Stimulated activated CD8-positive, alpha-beta memory T cell treated with anti-CD3 and anti-CD28 coated beads, Interleukin-2, amount 100 ng/mL, for 1 hour (primary cell): ENCODE data around the gene ABHD1.
A peak's percentile ranks its signal among the peaks of the same experiment; 100 is the strongest.
"Not testable (repeated sequence)": the region's sequence is repeated elsewhere in the genome, so short reads cannot be mapped to it uniquely, and the experiment has no call there.

Experiments
- DNase-seq, 2 donors: peaks; one replicate each; pipeline ENCODE4 v3.0.0-alpha.2; 2020; ENCODE audit warnings: low read depth in 2 of 2

ABHD1 gene

GRCh38 chr2:27109083-27109482 lies 14.5 kb upstream of the ABHD1 start:
- DNase-seq: no peak

GRCh38 chr2:27110603-27111352 lies 12.8 kb upstream of the ABHD1 start:
- not testable (repeated sequence) for DNase-seq

- not testable (repeated sequence) for DNase-seq
These were observed 12.1 kb upstream of the ABHD1 start for GRCh38 chr2:27111392-27112078.

GRCh38 chr2:27115519-27115918 lies 8.1 kb upstream of the ABHD1 start:
- no peak for DNase-seq

- no peak for DNase-seq
These were observed 5.6 kb upstream of the ABHD1 start for GRCh38 chr2:27117995-27118524.

- no peak for DNase-seq
These were observed 4.9 kb upstream of the ABHD1 start, which contains the start of gene CGREF1 for GRCh38 chr2:27118525-27119329. Gene CGREF1 (minus strand): TSS chr2:27119128. CDS start chr2:27104366, 14,762 bp downstream.

- not testable (repeated sequence) for DNase-seq
These were observed 4.3 kb upstream of the ABHD1 start for GRCh38 chr2:27119330-27119670.

- DNase-seq: no peak
These were observed 1.7 kb upstream of the ABHD1 start for GRCh38 chr2:27121906-27122305.

GRCh38 chr2:27122791-27123190 lies 824 bp upstream of the ABHD1 start:
- no peak for DNase-seq

- no peak for DNase-seq
These were observed 1.5 kb downstream of the ABHD1 start for GRCh38 chr2:27125104-27125503.

- DNase-seq: no peak
These were observed 2.7 kb downstream of the ABHD1 start for GRCh38 chr2:27126252-27126710.

- no peak for DNase-seq
These were observed 4.5 kb downstream of the ABHD1 start for GRCh38 chr2:27127883-27128667.

- no peak for DNase-seq
These were observed 5.3 kb downstream of the ABHD1 start for GRCh38 chr2:27128668-27129571.

- DNase-seq: no peak
These were observed 6.8 kb downstream of the ABHD1 start for GRCh38 chr2:27130396-27130795.

- DNase-seq: no peak
These were observed 7.8 kb downstream of the ABHD1 start for GRCh38 chr2:27131429-27131828.

GRCh38 chr2:27133195-27133875 lies 9.7 kb downstream of the ABHD1 start:
- no peak for DNase-seq

GRCh38 chr2:27133905-27134780 lies 10.5 kb downstream of the ABHD1 start, which contains the start of gene PREB:
Gene PREB (minus strand): TSS chr2:27134636. CDS start chr2:27134421, 215 bp downstream.
- peak; percentile 96 to 97 for DNase-seq

- no peak for DNase-seq
These were observed 11.3 kb downstream of the ABHD1 start for GRCh38 chr2:27134781-27135477.
